ENCODE results near the gene SYNDIG1.

SYNDIG1 gene

GRCh38 chr20:24567508-24567907, 98.1 kb downstream of the SYNDIG1 start:
- DNase-seq (ENCODE audit: low read depth): no peak

- DNase-seq (ENCODE audit: low read depth): no peak
These were observed 99.4 kb downstream of the SYNDIG1 start for GRCh38 chr20:24568842-24569241.

- no peak for DNase-seq (ENCODE audit: low read depth)
These were observed 101.7 kb downstream of the SYNDIG1 start for GRCh38 chr20:24571159-24571558.

- no peak for DNase-seq (ENCODE audit: low read depth)
These were observed 102.7 kb downstream of the SYNDIG1 start for GRCh38 chr20:24572140-24572539.

- DNase-seq (ENCODE audit: low read depth): no peak
These were observed 103.4 kb downstream of the SYNDIG1 start for GRCh38 chr20:24572862-24573261.

GRCh38 chr20:24573557-24573956, 104.1 kb downstream of the SYNDIG1 start:
- no peak for DNase-seq (ENCODE audit: low read depth)

GRCh38 chr20:24574307-24574706, 104.9 kb downstream of the SYNDIG1 start:
- no peak for DNase-seq (ENCODE audit: low read depth)

- DNase-seq (ENCODE audit: low read depth): no peak
These were observed 105.4 kb downstream of the SYNDIG1 start for GRCh38 chr20:24574797-24575196.

GRCh38 chr20:24575811-24576210, 106.4 kb downstream of the SYNDIG1 start:
- DNase-seq (ENCODE audit: low read depth): no peak

- no peak for DNase-seq (ENCODE audit: low read depth)
These were observed 107.0 kb downstream of the SYNDIG1 start for GRCh38 chr20:24576447-24576846.

- DNase-seq (ENCODE audit: low read depth): no peak
These were observed 108.0 kb downstream of the SYNDIG1 start for GRCh38 chr20:24577271-24577909.

GRCh38 chr20:24578567-24579415, 109.4 kb downstream of the SYNDIG1 start:
- DNase-seq (ENCODE audit: low read depth): no peak

GRCh38 chr20:24579475-24579874, 110.0 kb downstream of the SYNDIG1 start:
- no peak for DNase-seq (ENCODE audit: low read depth)

- DNase-seq (ENCODE audit: low read depth): no peak
These were observed 110.6 kb downstream of the SYNDIG1 start for GRCh38 chr20:24580006-24580405.

- DNase-seq (ENCODE audit: low read depth): no peak
These were observed 111.4 kb downstream of the SYNDIG1 start for GRCh38 chr20:24580855-24581254.

- DNase-seq (ENCODE audit: low read depth): no peak
These were observed 112.2 kb downstream of the SYNDIG1 start for GRCh38 chr20:24581443-24582170.

GRCh38 chr20:24582373-24583168, 113.1 kb downstream of the SYNDIG1 start:
- DNase-seq (ENCODE audit: low read depth): no peak

GRCh38 chr20:24583169-24583792, 113.9 kb downstream of the SYNDIG1 start:
- DNase-seq (ENCODE audit: low read depth): no peak

- no peak for DNase-seq (ENCODE audit: low read depth)
These were observed 114.6 kb downstream of the SYNDIG1 start for GRCh38 chr20:24584078-24584477.

GRCh38 chr20:24584538-24585356, 115.3 kb downstream of the SYNDIG1 start:
- no peak for DNase-seq (ENCODE audit: low read depth)
